ENCODE measurements around the gene PRM2. TPM values are rescaled to one million over a fixed set of nuclear protein-coding genes. Genes with fewer than 3 reads are reported as not detected.

Gene PRM2
- total and polyA plus RNA-seq, 2 donors (not counting 1 experiment from before 2014, with no cell fraction given): not detected

DNA sequence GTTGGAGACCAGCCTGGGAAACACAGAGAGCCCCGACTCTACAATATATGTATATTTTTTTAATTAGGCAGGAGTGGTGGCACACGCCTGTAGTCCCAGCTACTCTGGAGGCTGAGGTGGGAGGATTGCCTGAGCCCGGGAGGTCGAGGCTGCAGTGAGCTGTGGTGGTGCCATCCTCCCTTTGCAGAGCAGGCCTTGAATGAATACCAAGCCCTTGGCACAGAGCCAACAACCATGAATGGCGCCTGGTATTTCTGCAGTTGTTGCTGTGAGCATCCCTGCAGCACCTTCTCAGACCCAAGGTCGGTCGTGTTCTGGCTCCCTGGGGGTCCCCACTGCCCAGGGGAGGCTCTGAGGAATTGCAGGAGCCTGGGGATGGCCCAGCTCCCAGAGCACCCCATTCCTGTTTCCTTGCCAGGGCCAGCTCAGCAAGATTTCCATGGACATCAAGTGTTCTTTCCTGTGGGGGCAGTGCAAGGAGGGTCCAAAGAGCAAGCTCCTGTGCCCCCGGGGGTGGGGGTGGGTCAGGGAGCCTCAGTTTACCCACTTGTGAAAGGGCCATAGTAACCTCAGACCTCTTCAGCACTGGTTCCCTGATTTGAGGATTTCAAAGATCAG lies 43.4 kb upstream of the PRM2 start:
- no peaks in the 10 kb centered on the region for H3K9me3 ChIP-seq (ENCODE audit: control insufficient read depth, insufficient read depth, low read depth, low read length)
- no peaks in the 10 kb centered on the region for H4K20me1 ChIP-seq (ENCODE audit: control insufficient read depth, extremely low read depth, insufficient read depth, low read length)
- TF ChIP-seq EZH2 (IDR thresholded peaks at IDR 0.05; ENCODE audit: low read length, missing control alignments): no peak
- TF ChIP-seq, protein P1, sequence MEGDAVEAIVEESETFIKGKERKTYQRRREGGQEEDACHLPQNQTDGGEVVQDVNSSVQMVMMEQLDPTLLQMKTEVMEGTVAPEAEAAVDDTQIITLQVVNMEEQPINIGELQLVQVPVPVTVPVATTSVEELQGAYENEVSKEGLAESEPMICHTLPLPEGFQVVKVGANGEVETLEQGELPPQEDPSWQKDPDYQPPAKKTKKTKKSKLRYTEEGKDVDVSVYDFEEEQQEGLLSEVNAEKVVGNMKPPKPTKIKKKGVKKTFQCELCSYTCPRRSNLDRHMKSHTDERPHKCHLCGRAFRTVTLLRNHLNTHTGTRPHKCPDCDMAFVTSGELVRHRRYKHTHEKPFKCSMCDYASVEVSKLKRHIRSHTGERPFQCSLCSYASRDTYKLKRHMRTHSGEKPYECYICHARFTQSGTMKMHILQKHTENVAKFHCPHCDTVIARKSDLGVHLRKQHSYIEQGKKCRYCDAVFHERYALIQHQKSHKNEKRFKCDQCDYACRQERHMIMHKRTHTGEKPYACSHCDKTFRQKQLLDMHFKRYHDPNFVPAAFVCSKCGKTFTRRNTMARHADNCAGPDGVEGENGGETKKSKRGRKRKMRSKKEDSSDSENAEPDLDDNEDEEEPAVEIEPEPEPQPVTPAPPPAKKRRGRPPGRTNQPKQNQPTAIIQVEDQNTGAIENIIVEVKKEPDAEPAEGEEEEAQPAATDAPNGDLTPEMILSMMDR (conservative IDR thresholded peaks at IDR 0.05 in 1 of 2, IDR thresholded peaks at IDR 0.05 in 1 of 2; ENCODE audit: low read depth in 1 of 2, low read length in 2 of 2): no peak
- H3K27ac ChIP-seq (ENCODE audit: insufficient read depth, low read length): no peak overlapping the region
- H3K9ac ChIP-seq (ENCODE audit: insufficient read depth, low read length): no peak overlapping the region
- no peaks in the 10 kb centered on the region for H3K36me3 ChIP-seq (ENCODE audit: control insufficient read depth, insufficient read depth, low read length)
- no peak for DNase-seq (ENCODE audit: low read depth in 2 of 2)
- no peak overlapping the region for H2AFZ ChIP-seq (ENCODE audit: low read length)
- no peaks in the 10 kb centered on the region for H3K27me3 ChIP-seq (ENCODE audit: control insufficient read depth, insufficient read depth, low read length)
- H3K79me2 ChIP-seq (ENCODE audit: control insufficient read depth, insufficient read depth, low read length): no peaks in the 10 kb centered on the region
- no peak overlapping the region for H3K4me2 ChIP-seq (ENCODE audit: extremely low read depth, insufficient read depth, low read length)
- H3K4me3 ChIP-seq (replicated peaks in 1 of 4; ENCODE audit: control extremely low read depth in 1 of 4, insufficient read depth in 1 of 4, low read depth in 3 of 4, low read length in 4 of 4): no peak overlapping the region
- no peaks in the 10 kb centered on the region for H3K4me1 ChIP-seq (ENCODE audit: control insufficient read depth, extremely low read depth, insufficient read depth, low read length)

DNA sequence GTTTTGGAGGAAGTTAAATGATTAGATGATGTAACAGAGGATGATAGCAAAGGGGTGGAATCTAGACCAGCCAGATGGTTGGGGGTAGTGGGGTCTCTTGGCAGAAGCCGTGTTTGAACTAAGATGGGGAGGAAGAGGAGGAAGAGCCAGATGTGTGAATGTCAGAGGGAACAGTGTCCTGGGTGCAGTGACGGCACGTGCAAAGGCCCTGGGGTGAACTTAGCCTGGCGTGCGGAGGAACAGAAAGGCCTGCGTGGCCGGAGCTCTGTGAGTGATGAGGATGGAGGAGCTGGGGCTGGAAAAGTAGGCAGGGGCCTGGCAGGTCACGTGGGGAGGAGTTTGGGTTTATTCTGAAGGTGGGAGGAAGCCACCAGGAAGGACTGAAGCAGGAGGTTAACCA lies 42.5 kb upstream of the PRM2 start:
- H3K36me3 ChIP-seq (ENCODE audit: control insufficient read depth, insufficient read depth, low read length): no peaks in the 10 kb centered on the region
- no peaks in the 10 kb centered on the region for H3K9me3 ChIP-seq (ENCODE audit: control insufficient read depth, insufficient read depth, low read depth, low read length)
- H3K79me2 ChIP-seq (ENCODE audit: control insufficient read depth, insufficient read depth, low read length): no peaks in the 10 kb centered on the region
- H3K4me2 ChIP-seq (ENCODE audit: extremely low read depth, insufficient read depth, low read length): no peak overlapping the region
- no peak overlapping the region for H2AFZ ChIP-seq (ENCODE audit: low read length)
- TF ChIP-seq, protein P1 (conservative IDR thresholded peaks at IDR 0.05 in 1 of 2, IDR thresholded peaks at IDR 0.05 in 1 of 2; ENCODE audit: low read depth in 1 of 2, low read length in 2 of 2): no peak
- no peak for TF ChIP-seq EZH2 (IDR thresholded peaks at IDR 0.05; ENCODE audit: low read length, missing control alignments)
- no peak for DNase-seq (ENCODE audit: low read depth in 2 of 2)
- H3K4me1 ChIP-seq (ENCODE audit: control insufficient read depth, extremely low read depth, insufficient read depth, low read length): no peaks in the 10 kb centered on the region
- no peak overlapping the region for H3K27ac ChIP-seq (ENCODE audit: insufficient read depth, low read length)
- no peak overlapping the region for H3K9ac ChIP-seq (ENCODE audit: insufficient read depth, low read length)
- no peak overlapping the region for H3K4me3 ChIP-seq (replicated peaks in 1 of 4; ENCODE audit: control extremely low read depth in 1 of 4, insufficient read depth in 1 of 4, low read depth in 3 of 4, low read length in 4 of 4)
- no peaks in the 10 kb centered on the region for H4K20me1 ChIP-seq (ENCODE audit: control insufficient read depth, extremely low read depth, insufficient read depth, low read length)
- H3K27me3 ChIP-seq (ENCODE audit: control insufficient read depth, insufficient read depth, low read length): no peaks in the 10 kb centered on the region

DNA sequence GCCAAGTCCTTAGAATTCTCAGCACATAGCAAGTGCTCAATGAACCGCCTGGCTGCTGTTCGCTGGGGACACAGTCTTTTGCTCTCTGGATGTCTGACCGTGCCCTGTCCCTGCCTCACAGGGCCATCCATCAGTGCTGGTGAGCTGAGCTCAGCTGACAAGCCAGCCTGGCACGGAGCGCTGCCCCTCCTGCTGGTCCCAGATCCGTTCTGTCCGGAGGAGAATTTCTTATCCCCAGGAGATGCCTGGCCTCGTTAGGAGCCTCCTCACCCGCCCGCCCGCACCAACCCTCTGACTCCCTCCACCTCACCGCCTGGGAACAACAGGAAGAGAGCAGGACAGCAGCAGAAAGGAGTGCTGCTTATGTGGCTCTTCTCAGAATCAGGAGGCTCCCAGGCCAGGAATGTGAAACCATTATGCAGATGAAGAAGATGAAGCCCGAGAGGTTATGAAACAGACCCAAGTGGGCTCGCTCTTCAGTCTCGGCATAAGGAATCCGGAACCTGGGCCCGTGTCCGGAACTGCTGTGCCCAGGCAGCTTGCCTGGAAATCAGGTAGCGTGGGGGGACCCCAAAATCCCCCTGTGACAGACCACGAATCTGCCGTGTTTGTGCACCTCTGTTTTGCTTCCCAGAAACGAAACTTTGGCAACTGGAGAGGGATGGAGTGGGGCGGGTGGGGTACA lies 40.2 kb upstream of the PRM2 start:
- Histone ChIP-seq H3K4me3 (replicated peaks in 1 of 4; ENCODE audit: control extremely low read depth in 1 of 4, insufficient read depth in 1 of 4, low read depth in 3 of 4, low read length in 4 of 4) (no peak overlapping the region), H2AFZ (ENCODE audit: low read length) (no peak overlapping the region), H3K27me3 (ENCODE audit: control insufficient read depth, insufficient read depth, low read length) (no peaks in the 10 kb centered on the region), H3K79me2 (ENCODE audit: control insufficient read depth, insufficient read depth, low read length) (no peaks in the 10 kb centered on the region), H4K20me1 (ENCODE audit: control insufficient read depth, extremely low read depth, insufficient read depth, low read length) (no peaks in the 10 kb centered on the region), H3K36me3 (ENCODE audit: control insufficient read depth, insufficient read depth, low read length) (no peaks in the 10 kb centered on the region), H3K9ac (ENCODE audit: insufficient read depth, low read length) (no peak overlapping the region), H3K4me2 (ENCODE audit: extremely low read depth, insufficient read depth, low read length) (no peak overlapping the region), H3K27ac (ENCODE audit: insufficient read depth, low read length) (no peak overlapping the region), H3K4me1 (ENCODE audit: control insufficient read depth, extremely low read depth, insufficient read depth, low read length) (peaks cover 7% of the 10 kb centered on the region), H3K9me3 (ENCODE audit: control insufficient read depth, insufficient read depth, low read depth, low read length) (no peaks in the 10 kb centered on the region)
- peak in 1 of 2 donors; percentile 59 for DNase-seq (ENCODE audit: low read depth in 2 of 2)
- no peak for TF ChIP-seq EZH2 (IDR thresholded peaks at IDR 0.05; ENCODE audit: low read length, missing control alignments)
- TF ChIP-seq, protein P1 (conservative IDR thresholded peaks at IDR 0.05 in 1 of 2, IDR thresholded peaks at IDR 0.05 in 1 of 2; ENCODE audit: low read depth in 1 of 2, low read length in 2 of 2): no peak

Data from fibroblast of lung (primary cell).